GM12878 (cell line): ENCODE data around the gene OGFOD3.

Experiments used
- CHD2 ChIP-seq: IDR thresholded peaks from 2 replicates; pipeline ENCODE4 v1.6.1; 2011; ENCODE audit warnings: low read depth, low read length, improper control_type of control experiment, borderline replicate concordance
- CTCF ChIP-seq, 3 experiments: IDR thresholded peaks in 2 of 3; conservative IDR thresholded peaks in 1 of 3; 2 replicates each; pipeline ENCODE4 v1.5.1; 2011; ENCODE audit warnings: low read depth in 3 of 3, low read length in 3 of 3, mild to moderate bottlenecking in 3 of 3, control low read depth in 2 of 3, moderate library complexity in 2 of 3, inconsistent platforms in 1 of 3, mixed read lengths in 1 of 3; ENCODE audit not compliant: control insufficient read depth in 2 of 3, insufficient read depth in 1 of 3; ENCODE audit errors: extremely low read depth in 1 of 3
- DPF2 ChIP-seq: fragments of 450-650 bp; IDR thresholded peaks from 2 replicates; pipeline ENCODE4 v1.6.1; 2017; ENCODE audit warnings: mild to moderate bottlenecking
- EZH2 ChIP-seq: IDR thresholded peaks from 2 replicates; pipeline ENCODE4 v1.6.1; 2012; ENCODE audit warnings: low read depth, mild to moderate bottlenecking, control low read depth, inconsistent platforms, low read length, borderline replicate concordance; ENCODE audit not compliant: control insufficient read depth
- RAD21 ChIP-seq: IDR thresholded peaks from 2 replicates; pipeline ENCODE4 v1.6.1; 2011; ENCODE audit warnings: mild to moderate bottlenecking, low read depth, low read length, moderate library complexity; ENCODE audit not compliant: insufficient read depth

DNA sequence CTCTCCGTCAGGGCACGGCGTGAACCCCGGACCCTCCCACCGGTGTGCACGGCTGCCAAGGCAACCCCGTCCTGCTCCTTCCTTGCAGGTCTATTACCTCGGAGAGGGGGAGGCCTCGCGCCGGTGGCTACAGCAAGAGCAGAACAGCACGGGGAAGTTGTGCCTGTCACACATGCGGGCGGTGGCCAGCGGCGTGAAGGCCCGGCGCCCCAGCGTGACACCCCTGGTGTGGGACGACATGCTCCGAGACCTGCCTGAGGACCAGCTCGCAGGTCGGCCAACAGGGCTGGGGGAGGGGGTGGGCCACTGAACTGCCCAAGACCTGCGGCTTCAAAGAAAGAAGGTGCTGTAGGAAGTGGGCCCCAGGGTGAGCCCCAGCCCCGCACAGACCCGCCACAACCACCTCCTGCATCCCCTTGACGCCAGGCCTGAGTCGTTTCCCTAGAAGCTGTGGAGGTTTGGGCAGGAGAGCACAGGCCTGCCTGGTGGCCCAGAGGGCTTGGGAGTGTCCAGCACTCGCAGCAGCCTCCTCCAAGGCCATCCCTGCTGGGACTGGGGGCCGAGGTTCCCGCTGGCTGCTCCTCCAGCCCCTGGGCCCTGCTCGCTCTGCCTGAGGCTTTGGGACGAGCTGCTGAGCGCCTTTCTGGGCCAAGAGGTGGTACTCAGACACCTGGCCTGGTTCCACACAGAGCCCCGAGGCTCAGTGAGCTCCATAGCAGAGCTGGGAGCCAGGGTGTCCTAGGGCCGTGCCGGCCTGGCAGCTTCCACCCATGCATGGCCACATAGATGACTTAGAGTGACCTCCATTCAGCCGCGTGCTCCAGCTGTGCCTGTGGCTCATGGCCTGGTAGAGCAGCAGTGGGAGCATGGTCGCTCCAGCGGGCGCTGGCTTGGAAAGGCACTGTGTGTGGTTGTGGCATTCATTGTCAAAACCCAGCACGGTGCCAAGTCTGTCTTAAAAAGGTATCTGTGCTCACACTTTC is 17.5 kb upstream of the OGFOD3 start:
- TF ChIP-seq DPF2 (no peak), CHD2 (no peak), EZH2 (no peak), RAD21 (no peak), CTCF (IDR thresholded peaks at IDR 0.05 in 2 of 3, conservative IDR thresholded peaks at IDR 0.05 in 1 of 3; ENCODE audit: control insufficient read depth in 2 of 3, extremely low read depth in 1 of 3, insufficient read depth in 1 of 3, low read depth in 3 of 3, low read length in 3 of 3) (no peak)
